Activated CD8-positive, alpha-beta memory T cell treated with anti-CD3 and anti-CD28 coated beads, Interleukin-2, amount 50 U/mL, for 48 hours (primary cell): Measurements from ENCODE around the gene C22orf42.
"Not testable (repeated sequence)": the region's sequence is repeated elsewhere in the genome, so short reads cannot be mapped to it uniquely, and the experiment has no call there.

ENCODE experiments used
- DNase-seq: peaks from one replicate; pipeline ENCODE4 v3.0.0-alpha.2; 2020

C22orf42 gene

GRCh38 chr22:32183625-32184024 lies 24.5 kb upstream of the C22orf42 start:
- no peak for DNase-seq

- DNase-seq = no peak
These were observed 21.9 kb upstream of the C22orf42 start for GRCh38 chr22:32181043-32181442.

- DNase-seq = no peak
These were observed 18.2 kb upstream of the C22orf42 start for GRCh38 chr22:32177221-32177765.

- DNase-seq = no peak
These were observed 16.9 kb upstream of the C22orf42 start for GRCh38 chr22:32175683-32176644.

- DNase-seq = no peak
These were observed 16.0 kb upstream of the C22orf42 start for GRCh38 chr22:32175115-32175514.

- no peak for DNase-seq
These were observed 6.6 kb upstream of the C22orf42 start for GRCh38 chr22:32165681-32166080.

- no peak for DNase-seq
These were observed 5.2 kb upstream of the C22orf42 start for GRCh38 chr22:32164075-32164860.

GRCh38 chr22:32160411-32160810 lies 1.3 kb upstream of the C22orf42 start:
- DNase-seq = not testable (repeated sequence)

GRCh38 chr22:32157632-32158031 lies 1.5 kb downstream of the C22orf42 start:
- DNase-seq = not testable (repeated sequence)

GRCh38 chr22:32154727-32155126 lies 4.4 kb downstream of the C22orf42 start:
- DNase-seq = not testable (repeated sequence)

GRCh38 chr22:32151641-32152040 lies 7.5 kb downstream of the C22orf42 start:
- DNase-seq = not testable (repeated sequence)

- not testable (repeated sequence) for DNase-seq
These were observed 8.5 kb downstream of the C22orf42 start for GRCh38 chr22:32150647-32151046.

GRCh38 chr22:32148372-32148771 lies 10.7 kb downstream of the C22orf42 start:
- not testable (repeated sequence) for DNase-seq

- DNase-seq = not testable (repeated sequence)
These were observed 12.0 kb downstream of the C22orf42 start for GRCh38 chr22:32147128-32147527.

- no peak for DNase-seq
These were observed 14.4 kb downstream of the C22orf42 start for GRCh38 chr22:32144496-32145274.

- DNase-seq = no peak
These were observed 16.5 kb downstream of the C22orf42 start for GRCh38 chr22:32142600-32142999.

- not testable (repeated sequence) for DNase-seq
These were observed 18.4 kb downstream of the C22orf42 start for GRCh38 chr22:32140688-32141087.

GRCh38 chr22:32138576-32138975 lies 20.5 kb downstream of the C22orf42 start:
- not testable (repeated sequence) for DNase-seq

- not testable (repeated sequence) for DNase-seq
These were observed 21.3 kb downstream of the C22orf42 start for GRCh38 chr22:32137731-32138324.

GRCh38 chr22:32136881-32137280 lies 22.2 kb downstream of the C22orf42 start:
- not testable (repeated sequence) for DNase-seq

- DNase-seq = not testable (repeated sequence)
These were observed 23.1 kb downstream of the C22orf42 start for GRCh38 chr22:32135958-32136357.

GRCh38 chr22:32134796-32135195 lies 24.3 kb downstream of the C22orf42 start:
- DNase-seq = not testable (repeated sequence)
